ENCODE data around the gene RHPN2.
"Not testable (repeated sequence)": the region's sequence is repeated elsewhere in the genome, so short reads cannot be mapped to it uniquely, and the experiment has no call there.

- TF ChIP-seq CTCF, POLR2A (IDR thresholded peaks at IDR 0.05): not testable (repeated sequence)
Observed at GRCh38 chr19:32941273-32941672, 123.4 kb downstream of the RHPN2 start.

All from uterus (tissue), 2 donors.